B cell (primary cell): ENCODE data around the gene GALNT7. TPM values are rescaled to one million over a fixed set of nuclear protein-coding genes. Genes with fewer than 3 reads are reported as not detected.

Experiments used
- ATAC-seq: fragments of 200-7000 bp; cut with Tn5 transposase; one replicate; pipeline ENCODE4 v1.10.0; 2021; ENCODE audit warnings: low read depth, mild to moderate bottlenecking, moderate number of reproducible peaks, moderate library complexity
- CTCF ChIA-PET: fragments of 350-600 bp; sonication (Branson Sonifier 250); formaldehyde crosslinking; loops from one replicate; lab custom pipeline; 2021; ENCODE audit warnings: antibody characterized with exemption, inconsistent platforms; lab: Charles Lee
- POLR2A ChIA-PET: fragments of 350-600 bp; sonication (Branson Sonifier 250); formaldehyde crosslinking; loops from one replicate; lab custom pipeline; 2021; ENCODE audit warnings: antibody characterized with exemption; lab: Charles Lee
- DNase-seq: peaks from one replicate; pipeline ENCODE4 v3.0.0; 2013
- H2AFZ ChIP-seq: 2 replicates; pipeline ENCODE4 v1.6.1; 2012; ENCODE audit warnings: mild to moderate bottlenecking, low read depth, low read length; ENCODE audit not compliant: insufficient read depth, poor library complexity, severe bottlenecking
- H3K27ac ChIP-seq, 2 donors: 1 replicate in 1 of 2; 2 replicates in 1 of 2; pipeline ENCODE4 v1.5.1; 2012 to 2013; ENCODE audit warnings: low read length in 2 of 2, mild to moderate bottlenecking in 2 of 2, moderate library complexity in 1 of 2
- H3K27me3 ChIP-seq, 4 experiments: fragments of 200-600 bp in 1 of 4; sonication (generic) in 1 of 4; replicated peaks in 1 of 4; 1 replicate in 2 of 4; 2 replicates in 2 of 4; pipeline versions ENCODE4 v1.6.1 to v1.7.0; 2013 to 2016; ENCODE audit warnings: low read length in 3 of 4, mild to moderate bottlenecking in 2 of 4, mixed read lengths in 1 of 4, moderate library complexity in 1 of 4; ENCODE audit not compliant: insufficient read depth in 4 of 4, control insufficient read depth in 3 of 4; ENCODE audit errors: control extremely low read depth in 1 of 4
- H3K36me3 ChIP-seq, 2 experiments: replicated peaks in 1 of 2; 1 replicate in 1 of 2; 2 replicates in 1 of 2; pipeline versions ENCODE4 v1.6.1 to v1.7.1; 2013; ENCODE audit warnings: low read length in 1 of 2; ENCODE audit not compliant: insufficient read depth in 2 of 2, control insufficient read depth in 1 of 2; ENCODE audit errors: control extremely low read depth in 1 of 2, extremely low read depth in 1 of 2
- H3K4me1 ChIP-seq, 2 donors: fragments of 200-600 bp in 1 of 2; sonication (generic) in 1 of 2; 1 replicate in 1 of 2; 2 replicates in 1 of 2; pipeline versions ENCODE4 v1.5.1 to v1.6.1; 2013 to 2017; ENCODE audit warnings: low read length in 2 of 2; ENCODE audit not compliant: control insufficient read depth in 2 of 2, insufficient read depth in 2 of 2
- H3K4me2 ChIP-seq: replicated peaks from 2 replicates; pipeline ENCODE3; 2012; ENCODE audit warnings: mild to moderate bottlenecking, low read depth, low read length; ENCODE audit not compliant: poor library complexity, severe bottlenecking
- H3K4me3 ChIP-seq, 5 experiments: fragments of 200-600 bp in 1 of 5; sonication (generic) in 1 of 5; 1 replicate in 3 of 5; 2 replicates in 2 of 5; pipeline versions ENCODE4 v1.5.1 to v1.7.0; 2011 to 2016; ENCODE audit warnings: low read length in 4 of 5, mild to moderate bottlenecking in 4 of 5, low read depth in 2 of 5, control low read depth in 1 of 5, moderate library complexity in 1 of 5; ENCODE audit not compliant: insufficient read depth in 1 of 5; ENCODE audit errors: control extremely low read depth in 1 of 5, extremely low read depth in 1 of 5
- H3K79me2 ChIP-seq: fragments of 200-600 bp; sonication (generic); one replicate; pipeline ENCODE4 v1.6.0; 2016; ENCODE audit warnings: low read length; ENCODE audit not compliant: control insufficient read depth, insufficient read depth
- H3K9ac ChIP-seq: fragments of 200-600 bp; sonication (generic); 2 replicates; pipeline ENCODE4 v1.6.1; 2017; ENCODE audit warnings: mild to moderate bottlenecking, low read length, moderate library complexity
- H3K9me3 ChIP-seq, 3 donors: one replicate each; pipeline versions ENCODE4 v1.6.1 to v1.7.1; 2013; ENCODE audit warnings: low read length in 2 of 3; ENCODE audit not compliant: control insufficient read depth in 2 of 3, insufficient read depth in 1 of 3; ENCODE audit errors: control extremely low read depth in 1 of 3
- H4K20me1 ChIP-seq: 2 replicates; pipeline ENCODE4 v1.6.0; 2012; ENCODE audit warnings: mild to moderate bottlenecking, low read length; ENCODE audit not compliant: insufficient read depth, control insufficient read depth, poor library complexity, severe bottlenecking
- H3K27ac Mint-ChIP-seq: one replicate; pipeline ENCODE4 v1.8.0; 2021; ENCODE audit warnings: mixed read lengths
- H3K27me3 Mint-ChIP-seq: one replicate; pipeline ENCODE4 v1.8.0; 2021; ENCODE audit warnings: mixed read lengths
- H3K4me1 Mint-ChIP-seq: one replicate; pipeline ENCODE4 v1.8.0; 2021; ENCODE audit warnings: mixed read lengths
- H3K4me3 Mint-ChIP-seq: one replicate; pipeline ENCODE4 v1.8.0; 2021; ENCODE audit warnings: mixed read lengths
- H3K9me3 Mint-ChIP-seq: one replicate; pipeline ENCODE4 v1.8.0; 2022; ENCODE audit warnings: mixed read lengths; ENCODE audit not compliant: insufficient read depth
- EZH2 ChIP-seq: IDR thresholded peaks from 2 replicates; pipeline ENCODE4 v1.6.1; 2012; ENCODE audit warnings: borderline replicate concordance, low read depth, mild to moderate bottlenecking, moderate library complexity, low read length; ENCODE audit not compliant: insufficient read depth, poor library complexity, severe bottlenecking
- WGBS: methylation state at CpG from one replicate; pipeline ENCODE4 v1.1.5; 2013; ENCODE audit warnings: missing lambda C conversion rate; ENCODE audit not compliant: insufficient coverage; 5-methylcytosine and 5-hydroxymethylcytosine counted together
- intact Hi-C: fragments of 100-400 bp; cut with micrococcal nuclease; formaldehyde crosslinking; loops from one replicate; pipeline ENCODE4 v1.10.0; 2022
- polyA plus RNA-seq: library from polyadenylated mRNA; depleted of rRNA; stranded (reverse); fragments of >200 nt; gene quantifications from 2 replicates; pipeline ENCODE4 v1.2.3, GENCODE V29; 2012
- total RNA-seq, 2 donors: library from RNA; stranded (reverse); fragments of 120-200 nt in 1 of 2; gene quantifications; 1 replicate in 1 of 2; 2 replicates in 1 of 2; pipeline versions ENCODE4 v1.2.3 to v1.2.4, GENCODE V29; 2013 to 2022
- TF ChIP-seq, protein P1 (sequence below): fragments of 200-600 bp; IDR thresholded peaks from one replicate; pipeline ENCODE4 v1.8.0; 2022; ENCODE audit warnings: antibody characterized with exemption, mild to moderate bottlenecking

The GALNT7 gene
- total and polyA plus RNA-seq, 2 donors (not counting 1 experiment from before 2014, with no cell fraction given), result 5.8 to 23.7 TPM

DNA sequence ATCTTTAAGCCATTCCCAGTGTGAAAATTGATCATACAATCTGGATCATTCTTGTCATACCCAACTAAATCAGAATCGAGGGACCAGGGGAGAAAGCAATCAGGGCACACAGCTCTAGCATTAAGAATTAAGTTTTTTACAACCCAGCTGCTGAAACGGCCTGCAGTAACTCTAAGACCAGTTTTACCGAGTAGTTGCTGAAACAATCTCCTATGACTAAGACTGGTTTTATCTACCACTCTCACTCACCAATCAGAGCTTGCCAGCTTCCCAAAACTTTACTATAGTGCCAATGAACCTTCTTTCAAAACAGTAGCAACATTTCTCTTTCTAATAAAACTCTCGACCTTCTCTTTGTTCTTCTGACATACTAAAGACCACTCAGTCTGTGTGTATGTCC, 199.3 kb downstream of the GALNT7 start:
- ChIA-PET CTCF (interaction anchor here (1.6 to 3.9 kb wide), 2 partner anchors 34 to 49 kb away, joined by 3 to 28 read pairs; partner anchors contain the start of gene HMGB2), POLR2A (interaction anchor here (1.4 kb wide), 1 partner anchor 34 kb away, joined by 6 read pairs; the partner anchor contains the start of gene HMGB2)
- H3K4me3 Mint-ChIP-seq, result no peak overlapping the region
- no peak overlapping the region for H3K4me2 ChIP-seq
- H3K9ac ChIP-seq, result no peak overlapping the region
- H3K4me3 ChIP-seq, result no peak overlapping the region
- DNase-seq (no peak), ATAC-seq (no peak)
- no peaks in the 10 kb centered on the region for H3K36me3 ChIP-seq
- H3K9me3 Mint-ChIP-seq, result no peaks in the 10 kb centered on the region
- H4K20me1 ChIP-seq, result no peaks in the 10 kb centered on the region
- H3K27ac Mint-ChIP-seq, result no peak overlapping the region
- peaks cover 18% of the 10 kb centered on the region for H3K4me1 Mint-ChIP-seq
- intact Hi-C loops, result no loop called here
- no peak overlapping the region for H2AFZ ChIP-seq
- H3K4me1 ChIP-seq, result peaks cover 9 to 12% of the 10 kb centered on the region in 2 donors
- H3K27ac ChIP-seq, result no peak overlapping the region
- H3K9me3 ChIP-seq, result no peaks in the 10 kb centered on the region
- H3K79me2 ChIP-seq, result peaks cover 6% of the 10 kb centered on the region
- no peaks in the 10 kb centered on the region for H3K27me3 ChIP-seq
- WGBS, result 55% methylated on average over 3 of the region's 4 CpGs
- no peak for TF ChIP-seq EZH2
- TF ChIP-seq, protein P1, sequence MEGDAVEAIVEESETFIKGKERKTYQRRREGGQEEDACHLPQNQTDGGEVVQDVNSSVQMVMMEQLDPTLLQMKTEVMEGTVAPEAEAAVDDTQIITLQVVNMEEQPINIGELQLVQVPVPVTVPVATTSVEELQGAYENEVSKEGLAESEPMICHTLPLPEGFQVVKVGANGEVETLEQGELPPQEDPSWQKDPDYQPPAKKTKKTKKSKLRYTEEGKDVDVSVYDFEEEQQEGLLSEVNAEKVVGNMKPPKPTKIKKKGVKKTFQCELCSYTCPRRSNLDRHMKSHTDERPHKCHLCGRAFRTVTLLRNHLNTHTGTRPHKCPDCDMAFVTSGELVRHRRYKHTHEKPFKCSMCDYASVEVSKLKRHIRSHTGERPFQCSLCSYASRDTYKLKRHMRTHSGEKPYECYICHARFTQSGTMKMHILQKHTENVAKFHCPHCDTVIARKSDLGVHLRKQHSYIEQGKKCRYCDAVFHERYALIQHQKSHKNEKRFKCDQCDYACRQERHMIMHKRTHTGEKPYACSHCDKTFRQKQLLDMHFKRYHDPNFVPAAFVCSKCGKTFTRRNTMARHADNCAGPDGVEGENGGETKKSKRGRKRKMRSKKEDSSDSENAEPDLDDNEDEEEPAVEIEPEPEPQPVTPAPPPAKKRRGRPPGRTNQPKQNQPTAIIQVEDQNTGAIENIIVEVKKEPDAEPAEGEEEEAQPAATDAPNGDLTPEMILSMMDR, result no peak
- no peaks in the 10 kb centered on the region for H3K27me3 Mint-ChIP-seq

DNA sequence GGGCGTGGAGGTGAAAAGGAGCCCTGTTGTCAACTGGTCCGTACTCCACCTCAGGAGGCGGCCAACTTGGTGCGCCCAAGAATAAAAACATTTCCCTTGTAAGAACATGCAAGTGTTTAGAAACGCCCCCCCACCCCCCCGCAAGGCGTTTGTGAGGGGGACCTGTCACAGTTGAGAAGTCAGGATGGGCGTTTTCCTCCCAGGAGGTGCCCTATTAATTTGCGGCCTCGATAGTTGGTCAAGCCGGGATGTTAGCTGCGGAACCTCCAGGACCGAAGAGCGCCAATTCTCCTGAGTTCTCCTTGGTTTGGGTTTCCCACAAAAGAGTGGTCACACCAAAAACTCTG, 201.5 kb downstream of the GALNT7 start:
- Histone ChIP-seq H3K9me3 (no peaks in the 10 kb centered on the region), H3K79me2 (peaks cover 6% of the 10 kb centered on the region), H3K27me3 (peaks cover 0 to 2% (median 0%) of the 10 kb centered on the region in 4 experiments), H3K9ac (peak overlapping the region; percentile 94), H3K4me1 (peaks cover 9 to 12% of the 10 kb centered on the region in 2 donors), H3K4me3 (peak overlapping the region; percentile 81 to 100 (median 99)), H4K20me1 (no peaks in the 10 kb centered on the region), H3K4me2 (peak overlapping the region; percentile 99), H3K27ac (peak overlapping the region; percentile 84 to 88), H2AFZ (peak overlapping the region; percentile 99), H3K36me3 (no peaks in the 10 kb centered on the region)
- CTCF ChIA-PET, result interaction anchor here (1.0 to 3.9 kb wide), 5 partner anchors 14 to 200 kb away, joined by 3 to 28 read pairs (median 4); partner anchors contain the start of gene HMGB2
- intact Hi-C loops, result loop anchor here (1.0 to 5.0 kb wide), 2 partner anchors 36 to 47 kb away; partner anchors contain the start of gene HMGB2
- H3K9me3 Mint-ChIP-seq, result no peaks in the 10 kb centered on the region
- ATAC-seq, result peak; percentile 23
- TF ChIP-seq, protein P1, result no peak
- TF ChIP-seq EZH2, result no peak
- peaks cover 21% of the 10 kb centered on the region for H3K4me1 Mint-ChIP-seq
- H3K27me3 Mint-ChIP-seq, result peaks cover 3% of the 10 kb centered on the region
- POLR2A ChIA-PET, result interaction anchor here (1.0 to 4.5 kb wide), 5 partner anchors 14 to 913 kb away, joined by 3 to 134 read pairs (median 6); partner anchors contain the start of genes CEP44, FBXO8, GALNT7 and HMGB2
- 0% methylated on average over 7 of the region's 14 CpGs for WGBS
- H3K4me3 Mint-ChIP-seq, result peak overlapping the region; percentile 100
- H3K27ac Mint-ChIP-seq, result peak overlapping the region; percentile 88
- no peak for DNase-seq
